Activated CD4-positive, alpha-beta T cell treated with anti-CD3 and anti-CD28 coated beads, Interleukin-2, amount 10 ng/mL, durations not matched to agents 7 days and 5 days (primary cell): Measurements from ENCODE around the gene MSMB. TPM values are rescaled to one million over a fixed set of nuclear protein-coding genes. Genes with fewer than 3 reads are reported as not detected.
"Not testable (repeated sequence)": the region's sequence is repeated elsewhere in the genome, so short reads cannot be mapped to it uniquely, and the experiment has no call there.

ENCODE experiments used
- CTCF ChIA-PET: fragments of 350-600 bp; sonication (Branson Sonifier 250); formaldehyde crosslinking; loops from one replicate; lab custom pipeline; 2021; ENCODE audit warnings: antibody characterized with exemption; lab: Charles Lee
- POLR2A ChIA-PET: fragments of 350-600 bp; sonication (Branson Sonifier 250); formaldehyde crosslinking; loops from one replicate; lab custom pipeline; 2021; ENCODE audit warnings: antibody characterized with exemption; lab: Charles Lee
- DNase-seq: peaks from one replicate; pipeline ENCODE4 v3.0.0-alpha.2; 2020
- H3K27ac Mint-ChIP-seq: one replicate; pipeline ENCODE4 v1.8.0; 2021; ENCODE audit warnings: mild to moderate bottlenecking, moderate library complexity, mixed read lengths
- H3K27me3 Mint-ChIP-seq: one replicate; pipeline ENCODE4 v1.8.0; 2021; ENCODE audit warnings: mixed read lengths
- H3K36me3 Mint-ChIP-seq: one replicate; pipeline ENCODE4 v1.8.0; 2021; ENCODE audit warnings: low read depth, mixed read lengths
- H3K4me1 Mint-ChIP-seq: one replicate; pipeline ENCODE4 v1.8.0; 2021; ENCODE audit warnings: mixed read lengths
- H3K4me3 Mint-ChIP-seq: one replicate; pipeline ENCODE4 v1.8.0; 2021; ENCODE audit warnings: mild to moderate bottlenecking, moderate library complexity, mixed read lengths
- H3K9me3 Mint-ChIP-seq: one replicate; pipeline ENCODE4 v1.8.0; 2021; ENCODE audit warnings: mixed read lengths
- total RNA-seq, 2 experiments: library from RNA; stranded (reverse); gene quantifications; one replicate each; pipeline ENCODE4 v1.2.3, GENCODE V29; 2021

The MSMB gene
- total RNA-seq, 2 experiments from 2014 or later, result not detected

DNA sequence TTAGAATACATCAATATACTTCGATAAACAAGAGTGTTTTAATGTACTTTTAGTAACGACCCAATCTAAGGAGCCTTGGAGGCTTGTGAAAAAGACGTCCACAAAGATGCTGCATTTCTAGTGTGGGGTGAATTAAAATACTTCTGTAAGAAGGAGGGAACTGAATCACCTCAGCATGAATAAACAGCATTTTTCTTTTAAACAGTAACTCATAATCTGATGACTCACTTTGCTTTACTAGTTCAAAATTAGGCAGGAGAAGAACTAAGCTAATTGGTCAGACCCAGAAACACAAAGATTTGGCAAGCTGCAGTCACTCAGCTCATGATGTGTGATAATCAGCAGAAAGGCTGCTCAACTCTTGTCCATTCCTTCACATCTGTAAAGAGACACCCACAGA lies 39.9 kb downstream of the MSMB start:
- POLR2A ChIA-PET, result interaction anchor here (1.6 kb wide), 1 partner anchor 10 kb away, joined by 4 read pairs; no protein-coding TSS in a partner anchor
- Mint-ChIP-seq H3K27me3 (no peaks in the 10 kb centered on the region), H3K36me3 (peaks cover 74% of the 10 kb centered on the region), H3K4me1 (peaks cover 4% of the 10 kb centered on the region), H3K4me3 (no peak overlapping the region), H3K27ac (peak overlapping the region; percentile 56), H3K9me3 (no peaks in the 10 kb centered on the region)
- DNase-seq, result no peak
- CTCF ChIA-PET, result interaction anchor here (2.2 kb wide), 2 partner anchors 11 to 23 kb away, joined by 6 read pairs; no protein-coding TSS in a partner anchor

DNA sequence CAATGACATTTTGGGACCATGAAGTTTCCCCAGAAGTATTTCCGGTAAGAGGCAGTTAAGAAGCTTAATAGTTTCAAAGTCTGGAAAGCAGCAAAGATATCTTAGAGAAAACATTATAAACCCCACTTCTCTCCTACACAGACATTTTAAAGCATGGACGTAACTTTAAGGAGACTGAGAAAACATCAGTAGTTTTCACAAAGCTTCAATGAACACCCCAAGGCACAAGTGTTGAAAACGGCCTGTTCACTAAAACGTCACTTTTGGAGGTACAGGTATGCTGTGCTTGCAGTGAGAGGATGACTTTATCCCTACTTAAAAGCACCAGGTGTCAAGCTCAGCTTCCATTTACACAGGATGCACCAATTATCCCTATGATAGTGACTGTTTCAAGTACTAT lies 40.7 kb downstream of the MSMB start:
- CTCF ChIA-PET, result interaction anchor here (2.2 kb wide), 1 partner anchor 24 kb away, joined by 6 read pairs; no protein-coding TSS in a partner anchor

DNA sequence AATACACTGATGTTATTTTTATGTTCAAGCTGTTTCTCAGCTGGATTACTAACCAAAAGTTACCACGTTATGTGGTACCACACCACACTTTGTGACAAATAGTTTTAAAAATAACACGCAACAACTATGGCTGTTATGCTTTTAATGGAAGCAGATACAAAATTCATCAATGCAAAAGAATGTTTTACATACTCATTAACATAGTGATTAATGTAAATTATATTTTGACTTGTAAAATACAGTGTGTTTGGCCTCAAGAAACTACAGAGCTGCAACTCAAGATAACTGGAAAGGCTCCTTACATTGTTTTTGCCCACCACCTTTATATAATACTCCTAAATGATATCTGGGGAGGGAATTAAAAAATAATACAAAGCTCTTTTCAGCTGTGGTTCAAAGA lies 41.1 kb downstream of the MSMB start:
- ChIA-PET CTCF (interaction anchor here (1.7 to 2.2 kb wide), 2 partner anchors 12 to 24 kb away, joined by 5 to 6 read pairs; no protein-coding TSS in a partner anchor), POLR2A (no interaction called here)
- no peaks in the 10 kb centered on the region for H3K27me3 Mint-ChIP-seq
- no peaks in the 10 kb centered on the region for H3K9me3 Mint-ChIP-seq
- no peak for DNase-seq
- peaks cover 65% of the 10 kb centered on the region for H3K36me3 Mint-ChIP-seq
- peaks cover 4% of the 10 kb centered on the region for H3K4me1 Mint-ChIP-seq
- H3K4me3 Mint-ChIP-seq, result no peak overlapping the region
- no peak overlapping the region for H3K27ac Mint-ChIP-seq

More for the DNA sequence above, 40.7 kb downstream of the MSMB start:
- H3K4me1 Mint-ChIP-seq, result peaks cover 4% of the 10 kb centered on the region
- H3K27ac Mint-ChIP-seq, result no peak overlapping the region
- POLR2A ChIA-PET, result no interaction called here
- DNase-seq, result no peak
- H3K36me3 Mint-ChIP-seq, result peaks cover 67% of the 10 kb centered on the region
- H3K9me3 Mint-ChIP-seq, result no peaks in the 10 kb centered on the region
- no peaks in the 10 kb centered on the region for H3K27me3 Mint-ChIP-seq
- no peak overlapping the region for H3K4me3 Mint-ChIP-seq

DNA sequence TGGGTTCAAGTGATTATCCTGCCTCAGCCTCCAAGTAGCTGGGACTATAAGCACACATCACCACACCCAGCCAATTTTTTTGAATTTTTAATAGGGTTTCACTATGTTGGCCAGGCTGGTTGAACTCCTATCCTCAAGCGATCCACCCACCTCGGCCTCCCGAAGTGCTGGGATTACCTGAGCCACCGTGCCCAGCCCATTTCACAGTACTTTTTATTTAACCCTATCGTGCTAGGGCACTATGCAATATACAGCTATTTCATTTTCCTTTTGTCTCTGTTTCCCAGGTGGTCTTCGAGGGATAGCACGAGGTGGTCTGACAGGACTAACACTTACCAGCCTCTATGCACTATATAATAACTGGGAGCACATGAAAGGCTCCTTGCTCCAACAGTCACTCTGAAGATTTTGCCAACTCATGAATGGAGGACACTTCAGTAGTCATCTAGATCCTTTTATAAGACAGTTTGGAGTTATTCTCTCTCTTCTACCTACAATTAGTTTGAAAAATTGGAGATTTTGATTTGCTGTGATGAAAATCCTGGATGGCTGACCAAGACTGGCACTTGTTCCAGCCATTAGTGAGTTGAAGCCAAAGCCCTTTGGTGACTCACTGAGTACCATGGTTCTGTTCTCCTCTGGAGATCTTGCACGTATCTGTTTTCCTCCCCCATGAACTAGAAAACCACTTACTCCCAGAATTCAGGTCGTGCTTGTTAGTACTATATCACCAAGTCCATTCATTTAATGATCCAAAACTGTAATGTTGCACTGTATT lies 43.0 kb downstream of the MSMB start:
- no peaks in the 10 kb centered on the region for H3K27me3 Mint-ChIP-seq
- ChIA-PET POLR2A (no interaction called here), CTCF (interaction anchor here (1.7 kb wide), 1 partner anchor 14 kb away, joined by 5 read pairs; no protein-coding TSS in a partner anchor)
- peaks cover 10% of the 10 kb centered on the region for H3K9me3 Mint-ChIP-seq
- H3K4me1 Mint-ChIP-seq, result peaks cover under 1% of the 10 kb centered on the region
- no peak overlapping the region for H3K4me3 Mint-ChIP-seq
- DNase-seq, result no peak
- no peak overlapping the region for H3K27ac Mint-ChIP-seq
- peaks cover 66% of the 10 kb centered on the region for H3K36me3 Mint-ChIP-seq

DNA sequence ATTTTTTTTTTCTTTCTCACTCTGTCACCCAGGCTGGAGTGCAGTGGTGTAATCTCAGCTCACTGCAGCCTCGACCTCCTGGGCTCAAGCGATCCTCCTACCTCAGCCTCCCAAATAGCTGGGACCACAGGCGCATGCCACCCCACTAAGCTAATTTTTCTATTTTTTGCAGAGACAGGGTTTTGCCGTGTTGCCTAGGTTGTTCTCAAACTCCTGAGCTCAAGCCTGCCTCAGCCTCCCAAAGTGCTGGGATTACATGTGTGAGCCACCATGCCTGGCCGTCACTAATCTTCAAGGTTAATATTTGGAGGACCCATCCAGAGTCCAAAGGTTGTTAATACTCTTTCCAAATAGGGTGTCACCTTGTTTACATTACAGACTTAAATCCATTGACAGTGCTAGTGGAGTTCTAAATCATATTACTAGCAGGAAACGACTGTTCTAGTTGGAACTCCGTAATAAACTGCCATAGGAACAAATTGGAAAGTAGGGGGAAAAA lies 43.8 kb downstream of the MSMB start:
- POLR2A ChIA-PET, H3K27ac Mint-ChIP-seq: not testable (repeated sequence)

DNA sequence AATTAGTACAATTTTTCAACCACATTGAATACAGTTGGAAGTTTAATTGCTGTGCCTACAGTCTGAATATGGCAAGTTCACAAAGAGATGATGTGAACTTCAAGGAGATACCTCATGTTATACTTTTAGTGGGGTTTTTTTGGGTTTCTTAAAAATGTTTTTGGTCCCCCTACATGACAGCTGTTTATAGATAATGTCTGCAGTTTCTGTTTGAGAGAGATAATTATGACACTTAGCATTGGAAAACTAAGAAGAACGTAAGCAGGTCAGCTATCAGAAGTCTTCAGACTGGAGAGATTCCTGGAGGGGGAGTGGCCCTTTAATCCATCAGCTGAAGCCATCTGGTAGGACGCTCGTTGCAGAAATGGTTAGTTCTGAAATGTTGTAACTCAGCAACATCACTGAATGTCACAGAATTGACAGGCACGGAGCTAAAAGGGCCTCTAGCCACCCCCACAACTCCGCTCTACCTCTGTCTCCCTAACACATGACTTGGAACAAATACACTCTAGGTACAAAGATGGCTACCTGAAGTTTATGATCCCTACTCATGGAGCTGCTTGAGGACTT lies 44.8 kb downstream of the MSMB start:
- ChIA-PET POLR2A (no interaction called here), CTCF (interaction anchor here (0.8 to 1.2 kb wide), 2 partner anchors 19 to 227 kb away, joined by 3 read pairs; no protein-coding TSS in a partner anchor)
- H3K4me3 Mint-ChIP-seq, result no peak overlapping the region
- H3K36me3 Mint-ChIP-seq, result peaks cover 59% of the 10 kb centered on the region
- H3K27ac Mint-ChIP-seq, result no peak overlapping the region
- H3K4me1 Mint-ChIP-seq, result no peaks in the 10 kb centered on the region
- H3K27me3 Mint-ChIP-seq, result no peaks in the 10 kb centered on the region
- peaks cover 11% of the 10 kb centered on the region for H3K9me3 Mint-ChIP-seq
- DNase-seq, result no peak

More for the DNA sequence above, 43.8 kb downstream of the MSMB start:
- Mint-ChIP-seq H3K9me3 (peaks cover 11% of the 10 kb centered on the region), H3K36me3 (peaks cover 66% of the 10 kb centered on the region)
- CTCF ChIA-PET, result interaction anchor here (1.2 kb wide), 1 partner anchor 226 kb away, joined by 3 read pairs; no protein-coding TSS in a partner anchor
- DNase-seq, H3K4me1 Mint-ChIP-seq, H3K27me3 Mint-ChIP-seq, H3K4me3 Mint-ChIP-seq: not testable (repeated sequence)

DNA sequence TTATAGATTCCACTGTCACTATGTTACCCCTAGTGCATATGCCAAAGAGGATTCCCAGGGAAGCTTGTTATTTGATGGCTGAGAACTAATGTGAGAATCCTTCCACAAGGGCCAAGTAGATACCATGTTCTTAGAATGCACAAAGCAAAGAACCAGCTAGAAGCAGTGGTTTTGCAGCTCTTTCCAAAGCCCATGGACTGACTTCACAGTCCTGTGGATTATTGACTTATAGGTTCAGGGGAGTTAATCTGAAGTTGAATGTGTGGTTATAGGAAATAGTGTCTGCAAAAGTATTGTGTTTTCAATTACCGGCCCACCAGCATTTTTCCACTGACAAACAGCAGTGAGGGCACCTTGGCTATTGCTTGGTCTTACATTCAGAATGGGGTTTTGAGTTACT lies 45.5 kb downstream of the MSMB start:
- H3K4me3 Mint-ChIP-seq, result no peak overlapping the region
- peaks cover 53% of the 10 kb centered on the region for H3K36me3 Mint-ChIP-seq
- ChIA-PET POLR2A (no interaction called here), CTCF (no interaction called here)
- H3K4me1 Mint-ChIP-seq, result no peaks in the 10 kb centered on the region
- DNase-seq, result no peak
- no peaks in the 10 kb centered on the region for H3K27me3 Mint-ChIP-seq
- H3K9me3 Mint-ChIP-seq, result peaks cover 11% of the 10 kb centered on the region
- H3K27ac Mint-ChIP-seq, result no peak overlapping the region

DNA sequence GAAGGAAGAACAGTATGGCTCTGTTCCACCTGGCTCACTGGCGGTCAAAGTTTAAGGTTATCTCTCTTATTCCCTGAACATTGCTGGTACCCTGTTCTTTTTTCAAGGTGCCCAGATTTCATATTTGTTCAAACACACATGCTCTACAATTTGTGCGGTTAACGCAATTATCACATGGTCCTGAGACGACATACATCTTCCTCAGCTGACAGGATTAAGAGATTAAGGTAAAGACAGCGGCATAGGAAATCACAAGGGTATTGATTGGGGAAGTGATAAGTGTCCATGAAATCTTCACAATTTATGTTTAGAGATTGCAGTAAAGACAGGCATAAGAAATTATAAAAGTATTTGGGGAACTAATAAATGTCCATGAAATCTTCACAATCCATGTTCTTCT lies 46.1 kb downstream of the MSMB start:
- Mint-ChIP-seq H3K9me3 (peaks cover 11% of the 10 kb centered on the region), H3K36me3 (peaks cover 49% of the 10 kb centered on the region)
- CTCF ChIA-PET, H3K4me3 Mint-ChIP-seq, POLR2A ChIA-PET, H3K27me3 Mint-ChIP-seq, H3K4me1 Mint-ChIP-seq, H3K27ac Mint-ChIP-seq, DNase-seq: not testable (repeated sequence)

DNA sequence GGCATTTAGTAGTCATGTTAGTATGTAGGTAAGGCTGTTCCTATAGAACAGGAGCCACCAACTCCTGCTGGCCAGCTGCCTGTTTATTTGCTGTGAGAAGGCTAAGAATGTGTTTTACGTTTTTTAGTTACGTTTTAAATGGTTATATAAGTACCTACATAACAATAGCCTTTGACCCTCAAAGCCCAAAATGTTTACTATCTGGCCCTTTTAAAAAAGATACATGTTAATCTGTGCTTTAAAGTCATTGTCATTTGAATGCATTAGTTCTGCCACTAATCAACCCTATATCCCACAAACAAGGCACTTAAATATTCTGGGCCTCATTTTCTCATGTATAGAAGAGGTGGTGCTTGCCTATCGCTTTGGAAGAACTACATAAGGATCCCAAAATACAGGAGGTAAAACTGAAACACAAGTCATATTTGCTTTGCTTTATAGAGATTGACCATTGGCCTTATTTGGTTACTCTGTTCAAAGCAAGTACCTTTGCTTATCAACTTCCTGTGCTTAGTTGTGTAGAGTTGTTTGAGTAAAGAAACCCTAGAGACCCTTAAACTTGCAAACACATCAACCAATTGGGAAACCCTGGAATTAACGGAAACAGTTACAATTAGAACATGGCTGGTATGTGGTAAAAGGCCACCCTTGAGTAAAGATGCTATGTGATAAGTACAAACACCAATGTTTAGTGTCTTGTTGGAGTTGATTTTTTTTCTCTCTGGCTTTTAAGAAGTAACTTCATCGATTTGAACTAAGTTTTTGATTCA lies 47.9 kb downstream of the MSMB start:
- Mint-ChIP-seq H3K4me1 (no peaks in the 10 kb centered on the region), H3K9me3 (peaks cover 11% of the 10 kb centered on the region), H3K4me3 (no peak overlapping the region), H3K27ac (no peak overlapping the region), H3K27me3 (no peaks in the 10 kb centered on the region), H3K36me3 (peaks cover 48% of the 10 kb centered on the region)
- DNase-seq, result no peak
- ChIA-PET CTCF (interaction anchor here (0.6 kb wide), 1 partner anchor 258 kb away, joined by 3 read pairs; no protein-coding TSS in a partner anchor), POLR2A (no interaction called here)

DNA sequence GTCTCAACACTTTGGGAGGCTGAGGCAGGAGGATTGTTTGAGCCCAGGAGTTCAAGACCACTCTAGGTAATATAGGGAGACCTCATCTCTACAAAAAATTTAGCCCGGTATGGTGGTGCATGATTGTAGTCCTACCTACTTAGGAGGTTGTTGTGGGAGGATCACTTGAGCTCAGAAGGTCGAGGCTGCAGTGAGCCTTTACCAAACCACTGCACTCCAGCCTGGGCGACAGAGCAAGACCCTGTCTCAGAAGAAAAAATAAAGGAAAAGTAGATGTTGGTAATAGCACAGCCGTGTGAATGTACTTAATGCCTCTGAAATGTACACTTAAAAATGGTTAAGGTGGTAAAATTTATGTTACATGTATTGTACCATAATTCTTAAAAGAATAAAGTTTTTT lies 48.5 kb downstream of the MSMB start:
- Mint-ChIP-seq H3K36me3 (peaks cover 49% of the 10 kb centered on the region), H3K4me3 (no peak overlapping the region), H3K4me1 (no peaks in the 10 kb centered on the region), H3K9me3 (peaks cover 11% of the 10 kb centered on the region), H3K27ac (no peak overlapping the region), H3K27me3 (no peaks in the 10 kb centered on the region)
- CTCF ChIA-PET, result no interaction called here
- POLR2A ChIA-PET, result no interaction called here
- DNase-seq, result no peak

DNA sequence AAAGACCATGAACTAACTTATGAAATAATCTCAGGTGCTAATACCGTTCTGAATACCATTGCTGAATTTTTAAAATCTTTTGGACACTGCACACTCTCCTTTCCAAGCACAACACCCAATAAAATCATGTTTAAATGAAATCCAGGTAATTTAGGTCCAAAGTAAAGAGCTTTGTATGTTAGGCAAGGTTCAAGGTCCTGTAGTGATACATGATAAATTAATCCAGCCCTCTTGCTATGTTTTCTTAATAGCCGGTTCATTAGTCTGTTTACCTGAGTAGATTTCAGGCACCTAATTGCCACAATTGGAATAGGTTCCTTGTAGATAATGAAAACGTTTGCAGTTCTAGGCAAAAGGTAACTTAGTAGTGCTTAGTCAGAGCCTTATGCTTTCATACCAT lies 60.5 kb downstream of the MSMB start:
- POLR2A ChIA-PET, DNase-seq, H3K9me3 Mint-ChIP-seq, H3K27ac Mint-ChIP-seq, H3K27me3 Mint-ChIP-seq, H3K4me3 Mint-ChIP-seq, H3K4me1 Mint-ChIP-seq, CTCF ChIA-PET: not testable (repeated sequence)
- H3K36me3 Mint-ChIP-seq, result peaks cover 19% of the 10 kb centered on the region

DNA sequence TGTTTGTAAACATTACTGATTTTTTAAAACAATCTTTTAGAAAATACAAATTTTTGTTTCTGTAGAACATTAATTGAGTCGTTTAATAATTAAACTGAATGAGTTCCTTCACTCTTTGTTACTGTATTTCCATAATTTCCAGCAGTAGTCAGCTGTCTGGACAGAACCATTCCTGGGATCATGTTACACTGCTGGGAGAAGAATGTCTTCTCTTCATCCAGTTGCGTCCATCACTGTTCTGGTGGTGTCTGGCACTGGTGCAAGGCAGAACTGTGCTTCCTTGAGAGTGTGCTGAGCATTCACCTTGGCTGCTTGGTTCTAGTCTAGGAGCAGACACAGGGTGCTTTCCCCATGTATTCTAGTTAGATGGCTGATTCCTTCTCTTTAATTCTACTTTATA lies 61.6 kb downstream of the MSMB start:
- H3K4me3 Mint-ChIP-seq, DNase-seq, H3K9me3 Mint-ChIP-seq, H3K27ac Mint-ChIP-seq, CTCF ChIA-PET, H3K4me1 Mint-ChIP-seq, H3K27me3 Mint-ChIP-seq, POLR2A ChIA-PET: not testable (repeated sequence)
- H3K36me3 Mint-ChIP-seq, result peaks cover 17% of the 10 kb centered on the region
